GM06990 (cell line): ENCODE data around the gene ENTPD2.

Source experiments
- DNase-seq: peaks from one replicate; pipeline ENCODE4 v3.0.0-alpha.2; 2011; ENCODE audit not compliant: insufficient read length; ENCODE audit errors: extremely low read depth
- H3K27me3 ChIP-seq: replicated peaks from 2 replicates; pipeline ENCODE4 v1.6.0; 2011; ENCODE audit warnings: low read length; ENCODE audit not compliant: control insufficient read depth, insufficient read depth
- H3K36me3 ChIP-seq: 2 replicates; pipeline ENCODE4 v1.5.1; 2011; ENCODE audit warnings: low read length; ENCODE audit not compliant: control insufficient read depth, insufficient read depth
- H3K4me3 ChIP-seq: replicated peaks from 2 replicates; pipeline ENCODE4 v1.5.1; 2011; ENCODE audit warnings: low read depth, mild to moderate bottlenecking, control low read depth, low read length
- CTCF ChIP-seq: IDR thresholded peaks from 2 replicates; pipeline ENCODE4 v1.5.1; 2011; ENCODE audit warnings: low read length, control low read depth, mild to moderate bottlenecking, inconsistent platforms; ENCODE audit not compliant: insufficient read depth, poor library complexity, severe bottlenecking

Gene ENTPD2

GRCh38 chr9:137044502-137045177, 9.2 kb downstream of the ENTPD2 start:
- DNase-seq, result no peak
- no peaks in the 10 kb centered on the region; the same call in 1 of the 2 replicates for H3K27me3 ChIP-seq
- H3K36me3 ChIP-seq, result no peaks in the 10 kb centered on the region
- no peak for TF ChIP-seq CTCF
- no peak overlapping the region for H3K4me3 ChIP-seq

- Histone ChIP-seq H3K27me3 (no peaks in the 10 kb centered on the region; the same call in 1 of the 2 replicates), H3K4me3 (no peak overlapping the region), H3K36me3 (no peaks in the 10 kb centered on the region)
- no peak for DNase-seq
- TF ChIP-seq CTCF, result no peak
Measured at GRCh38 chr9:137044037-137044436, 9.8 kb downstream of the ENTPD2 start.

GRCh38 chr9:137042751-137043727, 10.8 kb downstream of the ENTPD2 start:
- no peak for TF ChIP-seq CTCF
- Histone ChIP-seq H3K4me3 (no peak overlapping the region), H3K36me3 (no peaks in the 10 kb centered on the region), H3K27me3 (no peaks in the 10 kb centered on the region; the same call in 1 of the 2 replicates)
- no peak for DNase-seq

GRCh38 chr9:137041124-137041523, 12.7 kb downstream of the ENTPD2 start:
- Histone ChIP-seq H3K4me3 (no peak overlapping the region), H3K36me3 (no peaks in the 10 kb centered on the region), H3K27me3 (no peaks in the 10 kb centered on the region; the same call in 1 of the 2 replicates)
- no peak for TF ChIP-seq CTCF
- DNase-seq, result no peak

GRCh38 chr9:137040568-137040967, 13.3 kb downstream of the ENTPD2 start:
- no peaks in the 10 kb centered on the region for H3K36me3 ChIP-seq
- no peak for DNase-seq
- no peaks in the 10 kb centered on the region; the same call in 1 of the 2 replicates for H3K27me3 ChIP-seq
- no peak for TF ChIP-seq CTCF
- H3K4me3 ChIP-seq, result no peak overlapping the region
